Tibial nerve (tissue), 4 donors: Measurements from ENCODE around the gene PHF5A. TPM values are rescaled to one million over a fixed set of nuclear protein-coding genes. Genes with fewer than 3 reads are reported as not detected.
A peak's percentile ranks its signal among the peaks of the same experiment; 100 is the strongest.

Experiments used
- DNase-seq, 2 donors: peaks; one replicate each; pipeline ENCODE4 v3.0.0-alpha.2; 2019; ENCODE audit warnings: low spot score in 2 of 2
- H3K27ac ChIP-seq, 4 donors: fragments of 200-600 bp; sonication (generic) in 3 of 4; one replicate each; pipeline ENCODE4 v1.5.1; 2017 to 2019; ENCODE audit warnings: mild to moderate bottlenecking in 1 of 4
- H3K27me3 ChIP-seq, 2 donors: fragments of 200-600 bp; sonication (generic) in 1 of 2; one replicate each; pipeline versions ENCODE4 v1.5.1 to v1.6.0; 2017 to 2019
- H3K36me3 ChIP-seq, 3 donors: fragments of 200-600 bp; sonication (generic); one replicate each; pipeline ENCODE4 v1.5.1; 2018 to 2019
- H3K4me1 ChIP-seq, 4 donors: fragments of 200-600 bp; sonication (generic) in 3 of 4; one replicate each; pipeline ENCODE4 v1.5.1; 2017 to 2019
- H3K4me3 ChIP-seq, 4 donors: fragments of 200-600 bp; sonication (generic) in 3 of 4; one replicate each; pipeline ENCODE4 v1.5.1; 2017 to 2019; ENCODE audit warnings: mild to moderate bottlenecking in 1 of 4, moderate library complexity in 1 of 4
- H3K9me3 ChIP-seq, 4 donors: fragments of 200-600 bp; sonication (generic) in 3 of 4; one replicate each; pipeline ENCODE4 v1.5.1; 2017 to 2019
- CTCF ChIP-seq, 5 experiments: fragments of 200-600 bp in 3 of 5; fragments of 450-650 bp in 2 of 5; sonication (generic) in 3 of 5; IDR thresholded peaks; one replicate each; pipeline ENCODE4 v1.5.1; 2016 to 2019; ENCODE audit warnings: antibody characterized with exemption in 5 of 5, mild to moderate bottlenecking in 3 of 5, moderate library complexity in 2 of 5
- EP300 ChIP-seq, 2 donors: sonication (generic); formaldehyde crosslinking; IDR thresholded peaks; one replicate each; pipeline ENCODE4 v1.6.1; 2017; ENCODE audit warnings: antibody characterized with exemption in 2 of 2, mild to moderate bottlenecking in 1 of 2
- POLR2A ChIP-seq, 2 donors: fragments of 450-650 bp; IDR thresholded peaks; one replicate each; pipeline ENCODE4 v1.6.1; 2017; ENCODE audit warnings: antibody characterized with exemption in 2 of 2, mild to moderate bottlenecking in 2 of 2, moderate library complexity in 2 of 2
- WGBS, 2 donors: methylation state at CpG; one replicate each; pipeline ENCODE4 v1.1.5; 2018; 5-methylcytosine and 5-hydroxymethylcytosine counted together
- total RNA-seq, 4 donors: library from RNA; depleted of rRNA; stranded (reverse); fragments of >200 nt; gene quantifications; one replicate each; pipeline ENCODE4 v1.1.0, GENCODE V29; 2016

The PHF5A gene
- total RNA-seq, 4 donors from 2014 or later = 32.6 to 51.5 (median 36.4) TPM

DNA sequence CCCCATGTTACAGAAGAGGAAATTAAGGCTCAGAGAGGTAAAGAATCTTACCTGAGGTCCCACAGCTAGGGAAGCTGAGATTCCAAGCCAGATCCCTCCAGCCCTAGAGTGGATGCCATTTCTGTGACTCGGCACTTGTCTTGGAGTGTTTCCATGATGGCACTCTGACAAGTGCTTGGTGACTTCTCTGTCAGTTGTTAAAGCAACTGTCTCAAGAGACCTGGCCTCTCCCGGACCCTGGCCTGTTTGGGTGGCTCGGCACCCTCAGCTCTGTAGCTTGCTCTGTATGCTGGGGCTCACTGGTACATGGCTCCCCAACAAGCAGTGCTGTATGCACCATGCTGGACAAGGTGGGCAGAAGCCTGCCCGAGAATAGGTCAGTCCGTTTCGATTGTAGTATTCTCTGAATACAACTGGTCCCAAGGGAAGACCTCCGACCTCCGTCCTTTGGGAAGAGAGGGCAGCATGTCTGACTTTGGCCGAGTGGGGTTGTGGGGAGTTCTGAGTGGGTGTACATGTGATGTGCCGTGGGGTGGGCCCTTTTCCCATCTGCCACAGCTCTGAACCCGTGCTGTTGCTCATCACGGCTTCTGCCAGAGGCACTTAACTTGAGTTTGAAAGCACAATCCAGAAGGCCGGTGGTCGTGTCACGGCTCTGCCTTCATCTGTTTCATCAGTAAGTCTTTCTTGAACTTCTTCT lies 12.8 kb upstream of the PHF5A start:
- H3K9me3 ChIP-seq = no peaks in the 10 kb centered on the region
- 50 to 54% methylated on average over 12 to 15 of the region's 15 CpGs for WGBS, 2 donors
- H3K27me3 ChIP-seq = no peaks in the 10 kb centered on the region
- peaks cover 9 to 88% (median 66%) of the 10 kb centered on the region in 4 donors for H3K4me1 ChIP-seq
- peak overlapping the region; percentile 73 to 95 (median 84) for H3K27ac ChIP-seq
- no peak for DNase-seq
- TF ChIP-seq EP300 (IDR thresholded peaks at IDR 0.05) (no peak), POLR2A (IDR thresholded peaks at IDR 0.05) (no peak), CTCF (IDR thresholded peaks at IDR 0.05) (no peak)
- no peaks in the 10 kb centered on the region for H3K36me3 ChIP-seq
- no peak overlapping the region for H3K4me3 ChIP-seq

- Histone ChIP-seq H3K4me1 (peaks cover 9 to 82% (median 66%) of the 10 kb centered on the region in 4 donors), H3K4me3 (no peak overlapping the region)
- 16 to 20% methylated on average over 7 of the region's 7 CpGs for WGBS, 2 donors
Measured at GRCh38 chr22:41480397-41480735, 11.9 kb upstream of the PHF5A start.

GRCh38 chr22:41479671-41480396 lies 11.3 kb upstream of the PHF5A start:
- 36 to 46% methylated on average over 6 of the region's 6 CpGs for WGBS, 2 donors
- peaks cover 9 to 80% (median 64%) of the 10 kb centered on the region in 4 donors for H3K4me1 ChIP-seq
- peak overlapping the region; percentile 73 to 95 (median 84) for H3K27ac ChIP-seq
- no peaks in the 10 kb centered on the region for H3K36me3 ChIP-seq
- no peaks in the 10 kb centered on the region for H3K27me3 ChIP-seq
- TF ChIP-seq EP300 (IDR thresholded peaks at IDR 0.05) (no peak), CTCF (IDR thresholded peaks at IDR 0.05) (peak in 1 of 5 experiments; percentile 8)
- H3K9me3 ChIP-seq = no peaks in the 10 kb centered on the region
- peak overlapping the region in 1 of 4 donors; percentile 0 for H3K4me3 ChIP-seq
- DNase-seq = no peak

More at GRCh38 chr22:41480397-41480735, 11.9 kb upstream of the PHF5A start:
- H3K27me3 ChIP-seq = no peaks in the 10 kb centered on the region
- DNase-seq = no peak
- no peaks in the 10 kb centered on the region for H3K36me3 ChIP-seq
- no peaks in the 10 kb centered on the region for H3K9me3 ChIP-seq
- peak overlapping the region; percentile 73 to 95 (median 84) for H3K27ac ChIP-seq
- no peak for TF ChIP-seq EP300 (IDR thresholded peaks at IDR 0.05)
- TF ChIP-seq POLR2A (IDR thresholded peaks at IDR 0.05) = no peak
- TF ChIP-seq CTCF (IDR thresholded peaks at IDR 0.05) = no peak

- no peak overlapping the region for H3K4me3 ChIP-seq
- TF ChIP-seq EP300 (IDR thresholded peaks at IDR 0.05) = peak; percentile 10 to 90
- TF ChIP-seq CTCF (IDR thresholded peaks at IDR 0.05) = no peak
- H3K27ac ChIP-seq = peak overlapping the region; percentile 73 to 95 (median 84)
- WGBS, 2 donors = 37 to 47% methylated on average over 7 of the region's 7 CpGs
- no peaks in the 10 kb centered on the region for H3K36me3 ChIP-seq
- DNase-seq = peak; percentile 21 to 45
- no peaks in the 10 kb centered on the region for H3K27me3 ChIP-seq
- peaks cover 9 to 72% (median 59%) of the 10 kb centered on the region in 4 donors for H3K4me1 ChIP-seq
- no peaks in the 10 kb centered on the region for H3K9me3 ChIP-seq
Measured at GRCh38 chr22:41478891-41479521, 10.5 kb upstream of the PHF5A start.

GRCh38 chr22:41478473-41478872 lies 10.0 kb upstream of the PHF5A start:
- Histone ChIP-seq H3K9me3 (no peaks in the 10 kb centered on the region), H3K27me3 (no peaks in the 10 kb centered on the region), H3K36me3 (peaks cover 0 to under 1% (median 0%) of the 10 kb centered on the region in 3 donors), H3K27ac (peak overlapping the region; percentile 73 to 95 (median 84)), H3K4me1 (peaks cover 9 to 67% (median 53%) of the 10 kb centered on the region in 4 donors), H3K4me3 (no peak overlapping the region)
- no peak for TF ChIP-seq POLR2A (IDR thresholded peaks at IDR 0.05)
- TF ChIP-seq EP300 (IDR thresholded peaks at IDR 0.05) = no peak
- no peak for TF ChIP-seq CTCF (IDR thresholded peaks at IDR 0.05)
- 58 to 61% methylated on average over 2 of the region's 2 CpGs for WGBS, 2 donors
- DNase-seq = no peak
